LHCN-M2 (cell line): ENCODE data around the gene GNE. TPM values are rescaled to one million over a fixed set of nuclear protein-coding genes. Genes with fewer than 3 reads are reported as not detected.

ENCODE experiments used
- DNase-seq: peaks from one replicate; pipeline ENCODE4 v3.0.0-alpha.2; 2012; ENCODE audit warnings: low read depth
- total RNA-seq: library from RNA; depleted of rRNA; stranded (reverse); fragments of >200 nt; gene quantifications from 2 replicates; pipeline ENCODE4 v1.2.3, GENCODE V29; 2014; rRNA removed

The GNE gene
- total RNA-seq, 1 experiment from 2014 or later = 26.1 TPM

GRCh38 chr9:36169708-36170107 lies 88.5 kb downstream of the GNE start:
- no peak for DNase-seq

GRCh38 chr9:36169166-36169565 lies 89.1 kb downstream of the GNE start, which contains the start of gene CCIN:
CCIN (plus strand) TSS chr9:36169388; CDS start chr9:36169503, 115 bp downstream.
- DNase-seq = no peak

GRCh38 chr9:36166168-36166927 lies 91.9 kb downstream of the GNE start:
- DNase-seq = peak; percentile 77

- peak; percentile 49 for DNase-seq
Observed at GRCh38 chr9:36165826-36166167, 92.5 kb downstream of the GNE start.

GRCh38 chr9:36164989-36165388 lies 93.3 kb downstream of the GNE start:
- no peak for DNase-seq

Other genes with a start within 250 kb of the GNE start
- 10.6 and 12.2 TPM in 2 replicates for gene RECK, start 221.5 kb downstream of the GNE start, total RNA-seq
- gene GLIPR2, start 121.7 kb downstream of the GNE start, total RNA-seq = 29.6 and 38.3 TPM in 2 replicates
- 1.2 and 1.8 TPM in 2 replicates for gene CCIN, start 89.1 kb downstream of the GNE start, total RNA-seq
- gene CLTA, start 67.5 kb downstream of the GNE start, total RNA-seq = 418 and 464 TPM in 2 replicates
- 10.3 and 13.5 TPM in 2 replicates for gene RNF38, start 141.8 kb upstream of the GNE start, total RNA-seq